Neural cell (in vitro differentiated cells): ENCODE data around the gene TPD52L2.

Source experiments
- EP300 ChIP-seq: fragments of 450-650 bp; conservative IDR thresholded peaks from 2 replicates; pipeline ENCODE4 v1.6.1; 2014; ENCODE audit warnings: antibody characterized with exemption, mild to moderate bottlenecking, moderate library complexity; ENCODE audit not compliant: poor library complexity, severe bottlenecking
- EZH2 ChIP-seq: fragments of 200-600, 300-800 bp; shearing (Covaris generic), sonication (generic); IDR thresholded peaks from 2 replicates; pipeline ENCODE4 v1.6.1; 2014; ENCODE audit warnings: antibody characterized with exemption, low read length, borderline replicate concordance, mild to moderate bottlenecking; ENCODE audit not compliant: insufficient read depth, poor library complexity, severe bottlenecking
- MXI1 ChIP-seq: fragments of 450-650 bp; conservative IDR thresholded peaks from 2 replicates; pipeline ENCODE4 v1.6.1; 2014; ENCODE audit warnings: antibody characterized with exemption, mild to moderate bottlenecking; ENCODE audit not compliant: poor library complexity, severe bottlenecking
- POLR2AphosphoS5 ChIP-seq: IDR thresholded peaks from 2 replicates; pipeline ENCODE4 v1.6.1; 2012
- TAF1 ChIP-seq: IDR thresholded peaks from 2 replicates; pipeline ENCODE4 v1.6.1; 2012; ENCODE audit warnings: low read depth
- TF ChIP-seq, protein P1 (sequence below): IDR thresholded peaks from 2 replicates; pipeline ENCODE4 v1.6.1; 2012; ENCODE audit warnings: borderline replicate concordance
- TF ChIP-seq, protein P2 (sequence below): fragments of 450-650 bp; IDR thresholded peaks from 2 replicates; pipeline ENCODE4 v1.5.1; 2014; ENCODE audit warnings: antibody characterized with exemption, mild to moderate bottlenecking, moderate library complexity; ENCODE audit not compliant: poor library complexity, severe bottlenecking

DNA sequence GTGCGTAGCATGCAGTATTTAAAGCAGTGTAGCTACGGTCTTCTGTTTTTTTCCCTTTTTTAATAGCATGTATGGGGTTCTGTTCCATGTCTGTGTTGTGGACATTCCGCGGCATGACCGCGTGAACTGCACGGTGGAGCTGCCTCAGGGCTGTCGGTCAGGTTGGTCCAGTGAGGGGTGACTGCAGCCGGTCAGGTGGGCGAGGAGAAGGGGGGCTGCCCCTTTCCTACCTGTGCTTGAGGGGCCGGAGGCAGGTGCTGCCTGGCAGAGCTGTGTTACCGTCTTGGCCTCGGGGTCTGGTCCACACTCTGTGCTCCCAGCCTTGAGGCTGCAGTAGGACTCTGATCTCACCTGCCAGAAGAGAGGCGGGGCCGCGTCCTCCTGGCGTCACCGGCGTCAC, 66.7 kb downstream of the TPD52L2 start:
- TF ChIP-seq, protein P1, sequence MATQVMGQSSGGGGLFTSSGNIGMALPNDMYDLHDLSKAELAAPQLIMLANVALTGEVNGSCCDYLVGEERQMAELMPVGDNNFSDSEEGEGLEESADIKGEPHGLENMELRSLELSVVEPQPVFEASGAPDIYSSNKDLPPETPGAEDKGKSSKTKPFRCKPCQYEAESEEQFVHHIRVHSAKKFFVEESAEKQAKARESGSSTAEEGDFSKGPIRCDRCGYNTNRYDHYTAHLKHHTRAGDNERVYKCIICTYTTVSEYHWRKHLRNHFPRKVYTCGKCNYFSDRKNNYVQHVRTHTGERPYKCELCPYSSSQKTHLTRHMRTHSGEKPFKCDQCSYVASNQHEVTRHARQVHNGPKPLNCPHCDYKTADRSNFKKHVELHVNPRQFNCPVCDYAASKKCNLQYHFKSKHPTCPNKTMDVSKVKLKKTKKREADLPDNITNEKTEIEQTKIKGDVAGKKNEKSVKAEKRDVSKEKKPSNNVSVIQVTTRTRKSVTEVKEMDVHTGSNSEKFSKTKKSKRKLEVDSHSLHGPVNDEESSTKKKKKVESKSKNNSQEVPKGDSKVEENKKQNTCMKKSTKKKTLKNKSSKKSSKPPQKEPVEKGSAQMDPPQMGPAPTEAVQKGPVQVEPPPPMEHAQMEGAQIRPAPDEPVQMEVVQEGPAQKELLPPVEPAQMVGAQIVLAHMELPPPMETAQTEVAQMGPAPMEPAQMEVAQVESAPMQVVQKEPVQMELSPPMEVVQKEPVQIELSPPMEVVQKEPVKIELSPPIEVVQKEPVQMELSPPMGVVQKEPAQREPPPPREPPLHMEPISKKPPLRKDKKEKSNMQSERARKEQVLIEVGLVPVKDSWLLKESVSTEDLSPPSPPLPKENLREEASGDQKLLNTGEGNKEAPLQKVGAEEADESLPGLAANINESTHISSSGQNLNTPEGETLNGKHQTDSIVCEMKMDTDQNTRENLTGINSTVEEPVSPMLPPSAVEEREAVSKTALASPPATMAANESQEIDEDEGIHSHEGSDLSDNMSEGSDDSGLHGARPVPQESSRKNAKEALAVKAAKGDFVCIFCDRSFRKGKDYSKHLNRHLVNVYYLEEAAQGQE: no peak
- TF ChIP-seq, protein P2, sequence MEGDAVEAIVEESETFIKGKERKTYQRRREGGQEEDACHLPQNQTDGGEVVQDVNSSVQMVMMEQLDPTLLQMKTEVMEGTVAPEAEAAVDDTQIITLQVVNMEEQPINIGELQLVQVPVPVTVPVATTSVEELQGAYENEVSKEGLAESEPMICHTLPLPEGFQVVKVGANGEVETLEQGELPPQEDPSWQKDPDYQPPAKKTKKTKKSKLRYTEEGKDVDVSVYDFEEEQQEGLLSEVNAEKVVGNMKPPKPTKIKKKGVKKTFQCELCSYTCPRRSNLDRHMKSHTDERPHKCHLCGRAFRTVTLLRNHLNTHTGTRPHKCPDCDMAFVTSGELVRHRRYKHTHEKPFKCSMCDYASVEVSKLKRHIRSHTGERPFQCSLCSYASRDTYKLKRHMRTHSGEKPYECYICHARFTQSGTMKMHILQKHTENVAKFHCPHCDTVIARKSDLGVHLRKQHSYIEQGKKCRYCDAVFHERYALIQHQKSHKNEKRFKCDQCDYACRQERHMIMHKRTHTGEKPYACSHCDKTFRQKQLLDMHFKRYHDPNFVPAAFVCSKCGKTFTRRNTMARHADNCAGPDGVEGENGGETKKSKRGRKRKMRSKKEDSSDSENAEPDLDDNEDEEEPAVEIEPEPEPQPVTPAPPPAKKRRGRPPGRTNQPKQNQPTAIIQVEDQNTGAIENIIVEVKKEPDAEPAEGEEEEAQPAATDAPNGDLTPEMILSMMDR: no peak
- TF ChIP-seq EZH2: no peak
- no peak for TF ChIP-seq EP300
- no peak for TF ChIP-seq TAF1
- no peak for TF ChIP-seq MXI1
- no peak for TF ChIP-seq POLR2AphosphoS5
